CD1c-positive myeloid dendritic cell (primary cell): ENCODE measurements around the gene SERHL2.
"Not testable (repeated sequence)": the region's sequence is repeated elsewhere in the genome, so short reads cannot be mapped to it uniquely, and the experiment has no call there.

ENCODE experiments used
- DNase-seq: peaks from one replicate; pipeline ENCODE4 v3.0.0-alpha.2; 2016; ENCODE audit errors: extremely low spot score

SERHL2 gene

GRCh38 chr22:42535082-42535731, 18.5 kb upstream of the SERHL2 start:
- not testable (repeated sequence) for DNase-seq

GRCh38 chr22:42536166-42536565, 17.6 kb upstream of the SERHL2 start:
- no peak for DNase-seq

- DNase-seq: not testable (repeated sequence)
Observed at GRCh38 chr22:42536634-42537033, 17.1 kb upstream of the SERHL2 start.

GRCh38 chr22:42537199-42537831, 16.4 kb upstream of the SERHL2 start:
- DNase-seq: not testable (repeated sequence)

- peak; percentile 17 for DNase-seq
Observed at GRCh38 chr22:42539236-42539771, 14.5 kb upstream of the SERHL2 start.

GRCh38 chr22:42544686-42545085, 9.1 kb upstream of the SERHL2 start:
- no peak for DNase-seq

GRCh38 chr22:42547562-42547961, 6.2 kb upstream of the SERHL2 start:
- DNase-seq: no peak

GRCh38 chr22:42548126-42548525, 5.6 kb upstream of the SERHL2 start:
- not testable (repeated sequence) for DNase-seq

- no peak for DNase-seq
Observed at GRCh38 chr22:42548597-42549330, 5.0 kb upstream of the SERHL2 start.

- DNase-seq: no peak
Observed at GRCh38 chr22:42549331-42550060, 4.3 kb upstream of the SERHL2 start.

GRCh38 chr22:42552294-42552647, 1.5 kb upstream of the SERHL2 start:
- peak; percentile 13 for DNase-seq

- no peak for DNase-seq
Observed at GRCh38 chr22:42560381-42560780, 6.6 kb downstream of the SERHL2 start.

- DNase-seq: no peak
Observed at GRCh38 chr22:42560781-42561180, 7.0 kb downstream of the SERHL2 start.

GRCh38 chr22:42561856-42562255, 8.1 kb downstream of the SERHL2 start:
- no peak for DNase-seq

- DNase-seq: peak; percentile 33
Observed at GRCh38 chr22:42562279-42562678, 8.5 kb downstream of the SERHL2 start.

GRCh38 chr22:42562684-42563083, 8.9 kb downstream of the SERHL2 start:
- DNase-seq: no peak

GRCh38 chr22:42563943-42564342, 10.2 kb downstream of the SERHL2 start:
- DNase-seq: not testable (repeated sequence)

GRCh38 chr22:42564699-42565098, 10.9 kb downstream of the SERHL2 start:
- DNase-seq: no peak

GRCh38 chr22:42565956-42566355, 12.2 kb downstream of the SERHL2 start:
- DNase-seq: no peak

GRCh38 chr22:42567950-42568349, 14.2 kb downstream of the SERHL2 start:
- not testable (repeated sequence) for DNase-seq

- DNase-seq: not testable (repeated sequence)
Observed at GRCh38 chr22:42570580-42570979, 16.8 kb downstream of the SERHL2 start.

- not testable (repeated sequence) for DNase-seq
Observed at GRCh38 chr22:42571068-42571467, 17.3 kb downstream of the SERHL2 start.
